ENCODE measurements around the gene ANKRD13D.

Gene ANKRD13D

GRCh38 chr11:67274768-67275605 lies 14.1 kb upstream of the ANKRD13D start:
- DNase-seq, result no peak

GRCh38 chr11:67275606-67276409 lies 13.3 kb upstream of the ANKRD13D start:
- no peak for DNase-seq

- DNase-seq, result no peak
Observed at GRCh38 chr11:67276781-67277230, 12.3 kb upstream of the ANKRD13D start.

DNA sequence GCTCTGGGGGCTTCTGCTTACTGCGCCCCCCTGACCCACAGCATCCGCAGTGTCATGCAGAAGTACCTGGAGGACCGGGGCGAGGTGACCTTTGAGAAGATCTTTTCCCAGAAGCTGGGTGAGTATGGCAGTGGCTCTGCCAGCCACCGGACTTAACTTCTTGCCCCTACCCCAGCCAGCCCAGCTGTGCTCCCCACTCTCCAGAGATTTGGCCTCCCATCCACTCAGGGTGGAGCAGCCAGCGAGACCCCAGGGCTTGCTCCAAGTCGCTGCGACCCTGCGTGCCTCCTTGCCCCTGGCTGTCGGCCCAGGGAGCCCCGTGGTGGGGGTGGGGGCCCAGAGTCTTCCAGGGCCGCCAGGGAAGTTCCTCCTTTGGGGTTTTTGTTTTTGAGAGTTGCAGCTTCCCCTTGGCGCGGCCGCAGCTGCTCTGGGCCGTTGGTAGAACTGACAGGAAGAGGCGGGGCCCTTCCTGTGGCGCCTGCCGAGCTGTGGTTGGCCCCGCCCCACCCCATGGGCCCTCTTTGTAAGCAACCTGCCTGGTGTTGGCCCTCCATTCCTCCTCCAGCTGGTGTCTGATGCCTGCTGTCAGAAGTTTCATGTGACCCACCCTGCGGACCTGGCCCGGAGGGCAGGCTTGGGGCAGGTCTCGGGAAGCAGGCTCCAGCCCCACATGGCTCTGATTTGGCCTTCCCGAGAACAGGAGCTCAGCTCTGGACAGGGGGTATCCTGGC lies 11.7 kb upstream of the ANKRD13D start:
- peak; percentile 78 for DNase-seq

DNA sequence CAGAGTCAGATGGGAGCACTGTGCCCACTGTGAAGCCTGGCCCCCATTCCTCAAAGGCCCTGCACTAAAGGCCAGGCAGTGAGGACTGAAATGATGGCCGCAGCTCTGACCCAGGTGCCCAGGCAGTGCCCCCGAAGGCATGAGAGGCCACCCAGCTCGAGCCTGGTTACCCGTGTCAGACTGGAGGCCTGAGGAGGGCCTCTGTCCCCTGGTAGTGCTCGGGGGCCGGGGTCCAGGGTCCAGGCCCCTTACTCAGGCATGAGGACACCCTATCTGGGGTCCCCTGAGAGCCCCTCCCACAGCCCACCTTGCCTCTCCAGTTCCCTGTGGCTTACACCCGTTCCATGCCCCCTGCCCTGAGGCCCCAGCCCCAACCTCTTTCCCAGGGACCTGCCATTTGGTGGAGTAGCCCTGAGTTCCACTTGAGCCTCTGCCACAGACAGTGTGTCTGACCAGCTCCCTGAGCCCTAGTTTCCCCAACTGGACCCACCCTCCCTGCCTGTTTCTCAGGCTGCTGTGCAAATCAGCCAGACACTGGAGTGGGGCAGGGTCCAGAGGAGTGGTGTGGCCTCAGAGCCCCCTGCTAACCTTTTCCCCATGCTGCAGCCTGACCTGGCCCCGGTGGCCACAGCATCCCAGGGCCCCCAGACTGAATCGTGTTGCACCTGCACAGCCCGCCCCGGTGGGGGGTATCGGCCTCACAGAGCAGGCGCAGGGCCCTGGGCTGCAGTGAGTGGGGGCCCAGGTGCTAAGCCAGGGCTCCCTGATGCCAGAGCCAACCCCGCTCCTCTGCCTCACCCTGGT lies 10.8 kb upstream of the ANKRD13D start:
- DNase-seq, result no peak

DNA sequence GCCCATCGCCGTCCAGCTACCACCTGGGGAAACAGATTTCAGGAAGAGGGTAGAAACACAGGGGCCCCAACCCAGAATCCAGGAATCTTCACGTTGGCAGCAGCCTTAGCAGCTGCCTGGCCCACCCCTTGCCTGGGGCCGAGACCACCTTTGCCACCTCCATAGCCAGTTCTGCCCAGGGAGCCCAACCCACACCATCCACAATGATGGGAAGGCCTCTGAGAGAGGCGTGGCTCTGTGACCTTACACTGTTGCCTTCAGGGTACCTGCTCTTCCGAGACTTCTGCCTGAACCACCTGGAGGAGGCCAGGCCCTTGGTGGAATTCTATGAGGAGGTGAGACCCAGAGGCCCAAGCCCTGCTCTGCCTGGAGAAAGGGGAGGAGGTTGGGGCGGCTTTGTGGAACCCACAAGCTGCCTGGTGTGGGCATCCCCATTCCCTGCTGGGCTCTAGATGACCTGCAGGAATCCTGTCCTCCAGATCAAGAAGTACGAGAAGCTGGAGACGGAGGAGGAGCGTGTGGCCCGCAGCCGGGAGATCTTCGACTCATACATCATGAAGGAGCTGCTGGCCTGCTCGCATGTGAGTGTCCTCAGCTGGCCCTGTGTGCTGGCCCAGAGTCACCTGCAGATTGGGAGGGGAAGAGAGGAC lies 10.0 kb upstream of the ANKRD13D start:
- no peak for DNase-seq

GRCh38 chr11:67279589-67280340 lies 9.3 kb upstream of the ANKRD13D start:
- DNase-seq, result no peak

DNA sequence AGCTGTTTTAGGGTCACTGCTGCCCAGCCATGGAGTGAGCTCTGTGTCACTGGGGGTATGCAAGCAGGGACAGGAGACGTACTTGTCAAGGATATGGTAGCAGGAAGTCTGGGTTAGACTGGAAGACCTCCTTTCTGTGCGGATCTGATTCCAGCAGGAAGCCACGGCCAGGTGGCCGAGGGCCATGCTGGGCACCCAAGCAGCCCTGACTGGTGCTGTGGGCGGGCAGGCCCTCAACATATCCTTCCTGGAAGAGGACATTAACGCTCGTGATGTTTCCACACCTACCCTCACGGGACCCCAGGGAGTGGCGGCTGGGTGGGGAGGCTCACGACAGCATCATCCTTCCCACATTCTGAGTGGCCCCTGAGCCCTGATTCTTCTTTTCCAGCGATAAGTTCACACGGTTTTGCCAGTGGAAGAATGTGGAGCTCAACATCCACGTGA lies 8.7 kb upstream of the ANKRD13D start:
- no peak for DNase-seq

- DNase-seq, result no peak
Observed at GRCh38 chr11:67280788-67281551, 8.1 kb upstream of the ANKRD13D start.

GRCh38 chr11:67281552-67282150 lies 7.5 kb upstream of the ANKRD13D start:
- no peak for DNase-seq

DNA sequence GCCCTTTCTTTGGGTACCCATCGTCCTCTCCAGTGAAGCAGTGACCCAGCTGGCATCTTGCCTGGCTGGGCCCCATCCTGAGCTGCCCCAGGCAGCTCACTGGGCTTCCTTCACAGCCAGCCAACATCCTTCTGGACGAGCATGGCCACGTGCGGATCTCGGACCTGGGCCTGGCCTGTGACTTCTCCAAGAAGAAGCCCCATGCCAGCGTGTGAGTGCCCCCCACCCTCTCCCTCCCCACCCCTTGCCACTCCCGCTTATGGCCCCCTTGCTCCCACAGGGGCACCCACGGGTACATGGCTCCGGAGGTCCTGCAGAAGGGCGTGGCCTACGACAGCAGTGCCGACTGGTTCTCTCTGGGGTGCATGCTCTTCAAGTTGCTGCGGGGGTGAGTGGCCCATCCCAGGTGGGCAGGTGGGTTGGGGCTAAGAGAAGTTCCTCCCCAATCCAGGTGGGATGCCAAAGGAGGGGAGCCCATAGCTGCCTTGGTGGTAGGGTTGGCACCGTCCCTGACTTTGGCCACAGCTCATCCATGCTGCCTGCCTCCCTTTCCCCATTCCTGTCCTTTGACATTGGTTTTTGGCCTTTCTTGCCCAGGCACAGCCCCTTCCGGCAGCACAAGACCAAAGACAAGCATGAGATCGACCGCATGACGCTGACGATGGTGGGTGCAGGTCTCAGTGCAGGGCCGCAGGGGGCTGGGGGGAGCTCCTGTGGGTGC lies 6.8 kb upstream of the ANKRD13D start:
- no peak for DNase-seq

- DNase-seq, result no peak
Observed at GRCh38 chr11:67282876-67283371, 6.2 kb upstream of the ANKRD13D start.

- DNase-seq, result no peak
Observed at GRCh38 chr11:67283481-67283963, 5.6 kb upstream of the ANKRD13D start.

DNA sequence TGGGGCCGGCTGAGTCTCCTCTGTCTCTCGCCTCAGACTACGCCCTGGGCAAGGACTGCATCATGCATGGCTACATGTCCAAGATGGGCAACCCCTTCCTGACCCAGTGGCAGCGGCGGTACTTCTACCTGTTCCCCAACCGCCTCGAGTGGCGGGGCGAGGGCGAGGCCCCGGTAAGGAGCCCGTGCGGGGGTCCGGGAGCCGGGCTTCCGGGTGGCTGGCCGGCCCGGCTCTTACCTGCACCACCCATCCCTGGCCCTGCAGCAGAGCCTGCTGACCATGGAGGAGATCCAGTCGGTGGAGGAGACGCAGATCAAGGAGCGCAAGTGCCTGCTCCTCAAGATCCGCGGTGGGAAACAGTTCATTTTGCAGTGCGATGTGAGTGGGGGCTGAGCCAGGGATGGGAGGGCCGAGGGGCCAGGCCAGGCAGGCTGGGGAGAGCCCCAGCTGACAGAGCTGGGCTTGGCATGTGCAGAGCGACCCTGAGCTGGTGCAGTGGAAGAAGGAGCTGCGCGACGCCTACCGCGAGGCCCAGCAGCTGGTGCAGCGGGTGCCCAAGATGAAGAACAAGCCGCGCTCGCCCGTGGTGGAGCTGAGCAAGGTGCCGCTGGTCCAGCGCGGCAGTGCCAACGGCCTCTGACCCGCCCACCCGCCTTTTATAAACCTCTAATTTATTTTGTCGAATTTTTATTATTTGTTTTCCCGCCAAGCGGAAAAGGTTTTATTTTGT lies 4.1 kb upstream of the ANKRD13D start:
- no peak for DNase-seq

- no peak for DNase-seq
Observed at GRCh38 chr11:67285541-67286498, 3.3 kb upstream of the ANKRD13D start.

DNA sequence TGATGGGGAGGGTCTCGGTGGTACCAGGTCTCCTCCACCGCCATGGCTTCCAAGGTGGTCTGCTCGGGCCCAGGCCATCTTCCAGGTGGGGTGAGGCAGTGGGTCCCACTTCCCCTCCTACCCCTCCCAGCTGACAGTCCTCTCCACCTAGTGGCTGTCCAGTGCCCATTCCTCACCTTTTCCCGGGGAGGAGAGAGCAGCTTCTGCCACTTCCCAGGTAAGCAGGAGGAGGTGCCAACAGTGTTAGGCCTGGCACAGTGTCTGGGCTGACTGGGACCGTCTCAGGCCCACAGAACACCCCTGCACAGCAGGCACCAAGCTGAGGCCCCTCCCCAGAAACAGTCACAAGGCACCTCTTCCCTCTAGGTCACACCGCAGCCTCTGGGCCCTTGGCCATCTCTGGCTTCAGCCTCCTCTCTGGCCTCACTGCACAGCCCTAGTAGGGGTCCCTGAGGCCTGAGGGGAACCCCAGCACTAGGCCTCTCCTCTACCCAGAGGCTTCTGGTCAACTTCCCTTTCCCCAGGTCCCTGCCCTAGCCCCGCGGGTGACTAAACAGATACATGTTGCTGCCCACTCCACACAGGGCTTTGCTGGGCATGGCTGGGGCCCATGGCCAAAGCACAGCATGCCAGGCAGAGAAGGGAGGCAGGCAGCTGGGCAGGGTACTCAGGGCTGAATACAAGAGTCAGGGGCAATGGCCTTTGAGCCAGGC lies 2.3 kb upstream of the ANKRD13D start:
- DNase-seq, result no peak

Measured in NCI-H2107 (cell line).